ENCODE results near the gene IRF2BP2. TPM values are rescaled to one million over a fixed set of nuclear protein-coding genes. Genes with fewer than 3 reads are reported as not detected.
"Not testable (repeated sequence)": the region's sequence is repeated elsewhere in the genome, so short reads cannot be mapped to it uniquely, and the experiment has no call there.

Gene IRF2BP2
- total RNA-seq, 2 donors from 2014 or later = 176 TPM

DNA sequence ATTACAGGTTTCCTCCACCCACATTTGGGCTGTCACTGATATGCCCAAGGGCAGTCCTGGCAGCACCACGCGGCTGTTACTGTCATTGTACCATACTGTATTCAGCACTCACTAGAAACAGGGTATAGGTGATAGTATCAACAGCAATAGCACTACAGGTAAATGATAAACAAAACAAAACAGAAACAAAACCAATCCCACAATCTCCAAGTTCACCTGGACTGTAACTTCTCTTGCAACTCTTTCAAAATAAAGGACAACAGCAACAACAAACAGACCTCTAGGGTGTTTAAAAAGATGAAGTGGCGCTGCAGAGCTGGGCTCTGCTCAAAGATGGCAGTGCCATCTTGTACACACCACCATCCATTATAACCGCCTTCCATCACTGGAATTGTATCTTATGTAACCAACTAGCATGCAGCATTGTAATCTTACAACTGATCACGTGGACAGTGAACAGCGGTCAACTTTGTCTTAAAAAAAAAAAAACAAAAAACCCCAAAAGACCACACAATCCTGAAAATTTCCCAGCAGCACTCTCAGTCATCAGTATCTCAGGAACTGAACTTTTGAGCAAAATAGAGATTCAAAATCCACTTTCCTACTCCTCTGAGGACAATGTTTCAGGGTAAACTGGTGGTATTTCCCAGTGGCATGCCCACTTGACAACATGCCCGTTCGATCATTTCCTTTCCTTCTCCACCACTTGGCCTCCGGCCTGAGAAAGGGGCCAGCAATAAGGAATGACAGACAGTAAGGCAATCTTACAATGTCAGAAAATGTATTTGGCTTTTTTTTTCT lies 3.8 kb downstream of the IRF2BP2 start:
- intact Hi-C loops (cut with DNase I, micrococcal nuclease) = no loop called here
- DNase-seq (peak; percentile 63 to 67), ATAC-seq (peak; percentile 14)

DNA sequence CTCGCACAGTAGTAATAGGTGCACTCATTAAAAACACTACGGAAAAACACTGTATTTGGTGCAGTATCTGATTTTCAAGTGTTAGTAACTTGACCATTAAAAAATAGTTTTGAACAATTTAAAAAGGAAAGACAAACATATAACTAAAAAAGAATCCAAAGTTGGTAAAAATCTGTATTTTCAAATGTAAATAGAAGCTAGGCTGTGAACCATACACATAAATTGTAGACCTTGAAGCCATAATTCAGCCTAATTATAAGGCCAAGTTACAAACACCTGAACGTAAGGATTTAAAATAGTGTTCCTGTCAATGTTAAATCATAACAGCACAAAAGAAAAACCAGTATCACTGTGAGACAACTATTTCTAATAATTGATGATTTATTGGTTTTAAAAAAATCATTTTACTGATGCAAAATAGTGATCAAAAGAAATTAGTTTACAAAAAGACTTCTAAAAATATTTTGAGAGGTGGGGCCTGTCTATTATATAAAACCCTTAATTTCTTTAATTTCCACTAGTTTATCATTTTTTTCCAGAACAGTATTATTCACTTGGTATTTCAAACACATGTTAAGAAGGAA lies 4.5 kb downstream of the IRF2BP2 start:
- intact Hi-C loops (cut with DNase I, micrococcal nuclease) = no loop called here
- ATAC-seq (no peak), DNase-seq (no peak)

DNA sequence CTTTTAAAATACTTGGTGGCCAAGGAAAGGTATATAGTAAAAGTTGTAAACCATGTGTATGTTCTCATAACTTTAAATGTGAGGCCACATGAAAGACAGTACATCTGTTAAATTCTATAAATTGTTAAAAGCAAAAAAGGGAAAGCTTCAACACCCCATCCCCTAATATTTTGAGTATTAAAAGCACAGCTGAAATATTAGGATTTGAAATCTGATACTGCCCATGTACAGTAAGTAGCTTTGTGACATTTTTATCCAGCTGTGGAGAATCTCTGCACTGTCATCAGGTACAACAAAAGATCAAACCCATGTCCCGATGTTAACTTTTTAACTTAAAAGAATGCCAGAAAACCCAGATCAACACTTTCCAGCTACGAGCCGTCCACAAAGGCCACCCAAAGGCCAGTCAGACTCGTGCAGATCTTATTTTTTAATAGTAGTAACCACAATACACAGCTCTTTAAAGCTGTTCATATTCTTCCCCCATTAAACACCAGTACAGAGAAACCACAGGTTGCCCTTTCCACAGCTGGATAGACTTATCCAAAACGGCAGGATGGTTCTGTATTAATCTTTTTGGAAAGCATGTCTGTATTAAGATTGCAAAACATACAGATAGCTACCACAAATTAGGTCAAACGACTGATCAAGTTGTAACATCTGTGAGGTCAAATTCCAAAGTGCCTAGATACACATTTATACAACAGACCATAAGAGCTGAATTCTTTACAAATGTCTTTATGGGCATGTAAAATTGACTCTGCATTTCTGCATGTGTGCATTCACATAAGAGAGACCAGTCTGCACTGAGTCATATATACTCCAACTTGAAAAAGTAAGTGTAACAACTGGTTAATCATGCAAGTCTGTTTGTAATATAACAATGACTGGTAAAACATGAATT lies 5.2 kb downstream of the IRF2BP2 start:
- ATAC-seq (peak; percentile 33), DNase-seq (no peak)
- intact Hi-C loops (cut with DNase I, micrococcal nuclease) = loop anchor here in 1 of 2 donors (5.0 kb wide), 2 partner anchors 72 to 478 kb away; no protein-coding TSS in a partner anchor

DNA sequence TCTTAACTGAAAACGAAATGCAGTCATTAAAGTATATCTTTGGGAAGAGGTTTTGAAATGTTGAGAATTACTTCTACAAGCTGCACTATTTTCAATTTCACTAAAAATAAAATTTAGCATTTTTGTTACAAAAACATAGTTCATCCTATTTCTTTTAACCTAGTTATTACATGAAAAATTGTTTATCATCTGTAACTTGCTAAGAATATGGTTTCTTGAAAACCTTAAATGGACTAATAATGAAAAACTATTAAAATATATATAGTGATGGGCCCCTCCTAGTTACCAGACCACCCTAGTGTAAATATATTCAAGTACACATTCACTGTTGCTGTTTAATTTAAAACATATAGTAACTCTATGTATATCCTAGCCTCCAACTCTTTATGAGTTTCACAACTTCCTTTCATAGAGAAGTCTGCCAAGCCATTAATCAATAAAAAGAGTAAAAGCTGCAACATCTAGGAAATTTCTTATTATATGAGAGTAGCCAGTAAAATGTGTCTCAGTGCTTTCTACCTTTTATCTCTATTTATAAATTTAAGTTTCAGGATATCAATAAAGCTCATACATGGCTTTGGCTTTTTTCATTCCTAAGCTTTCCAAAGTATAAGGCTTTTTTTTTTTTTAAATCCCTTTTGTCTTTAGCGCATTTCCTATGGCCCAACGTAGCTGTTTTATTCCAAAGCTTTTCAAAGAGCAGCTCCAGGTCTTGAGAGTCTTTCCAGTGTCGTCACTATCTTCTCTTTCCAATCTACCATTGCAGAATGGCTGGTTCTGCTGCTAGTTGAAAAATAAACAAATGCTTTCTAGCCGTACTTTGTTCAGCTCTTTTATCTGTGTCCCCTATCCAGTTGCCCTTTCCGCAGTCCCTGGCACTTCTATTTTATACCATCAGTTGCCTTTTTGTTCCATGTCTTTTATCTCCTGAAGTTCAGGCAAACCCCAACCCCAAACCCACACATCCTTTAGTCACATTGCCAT lies 6.5 kb downstream of the IRF2BP2 start:
- DNase-seq = no peak
- ATAC-seq = no peak
- intact Hi-C loops (cut with DNase I, micrococcal nuclease) = loop anchor here in 1 of 2 donors (5.0 kb wide), 2 partner anchors 71 to 479 kb away; no protein-coding TSS in a partner anchor

DNA sequence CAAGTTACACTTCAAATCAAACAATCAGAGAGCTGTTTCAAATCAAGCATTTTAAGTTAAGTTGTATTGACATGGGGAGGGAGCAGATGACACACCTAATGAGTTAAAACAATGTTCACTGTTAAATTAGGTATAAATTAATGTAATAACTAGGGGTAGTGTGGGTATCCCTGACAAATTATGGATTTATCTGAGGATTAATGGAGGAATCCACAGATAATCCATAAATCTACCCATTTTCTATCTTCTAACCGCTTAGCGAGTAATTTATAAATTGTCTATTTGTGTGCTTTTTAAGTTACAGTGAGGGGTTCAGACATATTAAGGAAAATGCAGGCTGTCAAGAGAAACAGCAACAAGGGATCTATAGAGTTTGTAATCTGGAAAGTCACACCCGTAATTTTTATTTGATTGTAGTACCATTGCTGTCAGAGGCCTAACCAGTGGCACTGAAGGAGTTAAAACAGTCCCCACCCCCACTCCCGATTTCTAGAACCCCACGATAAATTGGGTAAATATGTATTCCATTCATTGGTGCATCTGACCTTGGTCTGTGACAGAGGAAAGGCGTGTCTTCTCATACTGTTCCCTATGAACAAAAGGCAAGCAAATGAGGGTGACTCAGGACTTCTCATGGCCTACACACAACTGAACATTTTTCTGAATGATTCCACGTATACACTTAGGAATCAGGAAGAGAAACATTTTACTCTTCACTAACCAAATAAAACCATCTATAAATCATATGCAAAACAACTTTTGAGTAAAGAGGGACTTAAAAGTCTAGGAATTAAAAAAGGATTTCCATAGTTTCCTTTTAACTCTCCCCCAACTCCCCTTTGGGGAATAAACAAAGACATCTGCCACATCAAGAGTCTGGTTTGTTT lies 7.4 kb downstream of the IRF2BP2 start:
- ATAC-seq (peak; percentile 38), DNase-seq (peak; percentile 54 to 66)
- intact Hi-C loops (cut with DNase I, micrococcal nuclease) = loop anchor here in 1 of 2 donors (5.0 kb wide), 2 partner anchors 70 to 480 kb away; no protein-coding TSS in a partner anchor

DNA sequence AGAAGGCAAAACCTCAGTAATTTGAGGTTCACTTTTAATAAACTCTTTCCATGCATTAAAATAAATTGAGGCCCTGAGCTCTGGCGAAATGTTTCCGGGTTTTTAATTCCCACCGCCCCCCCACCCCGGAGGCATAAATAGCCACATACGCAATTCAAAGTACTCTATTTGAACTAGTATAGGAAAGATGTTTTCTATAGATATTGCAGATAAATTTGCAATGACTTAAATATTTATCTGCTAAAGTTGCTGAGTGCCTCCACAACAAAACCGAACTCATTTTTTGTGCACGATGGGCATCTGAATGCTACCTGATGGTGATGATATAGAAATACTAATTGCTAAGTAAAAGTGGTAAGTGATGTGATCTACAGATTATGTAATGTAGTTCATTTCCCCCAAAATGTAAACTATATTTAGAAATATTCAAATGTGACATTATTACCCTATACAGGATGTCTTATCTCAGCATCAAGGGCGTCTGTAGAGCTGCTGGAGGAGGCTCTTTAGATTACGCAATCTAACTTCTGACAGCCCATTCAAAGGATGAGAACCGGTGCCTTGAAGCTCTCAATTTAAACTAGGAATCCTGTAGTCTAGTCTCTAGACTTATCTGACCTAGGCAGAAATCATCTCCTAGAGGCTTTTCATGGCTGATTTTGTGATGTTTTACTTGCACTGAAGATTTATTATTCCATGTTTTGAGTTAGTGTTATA lies 8.5 kb downstream of the IRF2BP2 start:
- ATAC-seq (peak; percentile 8), DNase-seq (peak in 1 of 2 donors; percentile 45)
- intact Hi-C loops (cut with DNase I, micrococcal nuclease) = loop anchor here in 1 of 2 donors (5.0 kb wide), 2 partner anchors 69 to 481 kb away; no protein-coding TSS in a partner anchor

DNA sequence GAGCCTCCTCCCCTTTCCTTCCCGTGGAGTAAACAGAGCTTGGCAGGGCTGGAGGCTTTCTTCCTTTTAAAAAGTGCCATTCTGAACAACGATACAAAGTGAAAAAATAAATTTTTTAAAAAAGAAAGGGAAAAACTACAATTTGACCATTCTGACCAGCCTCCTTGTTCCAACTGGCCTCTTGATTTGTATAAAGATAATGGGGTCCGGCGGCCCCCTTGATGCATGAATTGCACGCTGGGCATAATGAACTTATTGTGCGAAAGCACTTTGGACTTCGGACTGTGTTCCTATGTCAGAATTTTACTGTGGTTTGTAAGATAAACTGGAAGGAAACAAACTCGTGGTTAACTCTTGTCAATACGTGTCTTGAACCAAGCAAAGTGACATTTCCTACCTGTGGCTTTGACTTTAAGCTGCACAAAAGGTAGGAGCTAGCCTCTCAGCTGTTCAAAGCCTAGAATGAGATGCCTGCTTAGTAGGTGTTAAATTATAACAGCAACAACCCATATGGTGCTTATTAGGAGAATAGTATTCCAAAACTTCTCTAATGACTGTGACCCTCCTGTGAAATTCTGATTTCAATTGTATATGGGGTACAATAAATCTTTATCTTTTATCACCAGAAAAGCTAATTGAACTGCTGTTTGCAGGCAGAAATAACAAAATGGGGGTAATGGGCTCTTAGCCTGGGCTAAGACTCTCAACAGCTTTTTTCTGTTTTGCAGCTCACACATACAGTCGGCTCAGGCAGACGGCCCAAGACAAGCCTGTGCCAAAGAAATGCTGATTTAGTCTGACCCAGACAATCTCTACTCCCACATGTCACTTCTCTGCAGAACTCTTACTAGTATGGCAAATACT lies 9.3 kb downstream of the IRF2BP2 start:
- DNase-seq (peak; percentile 55 to 68), ATAC-seq (peak; percentile 51)
- intact Hi-C loops (cut with DNase I, micrococcal nuclease) = loop anchor here in 1 of 2 donors (5.0 kb wide), 2 partner anchors 68 to 482 kb away; no protein-coding TSS in a partner anchor

DNA sequence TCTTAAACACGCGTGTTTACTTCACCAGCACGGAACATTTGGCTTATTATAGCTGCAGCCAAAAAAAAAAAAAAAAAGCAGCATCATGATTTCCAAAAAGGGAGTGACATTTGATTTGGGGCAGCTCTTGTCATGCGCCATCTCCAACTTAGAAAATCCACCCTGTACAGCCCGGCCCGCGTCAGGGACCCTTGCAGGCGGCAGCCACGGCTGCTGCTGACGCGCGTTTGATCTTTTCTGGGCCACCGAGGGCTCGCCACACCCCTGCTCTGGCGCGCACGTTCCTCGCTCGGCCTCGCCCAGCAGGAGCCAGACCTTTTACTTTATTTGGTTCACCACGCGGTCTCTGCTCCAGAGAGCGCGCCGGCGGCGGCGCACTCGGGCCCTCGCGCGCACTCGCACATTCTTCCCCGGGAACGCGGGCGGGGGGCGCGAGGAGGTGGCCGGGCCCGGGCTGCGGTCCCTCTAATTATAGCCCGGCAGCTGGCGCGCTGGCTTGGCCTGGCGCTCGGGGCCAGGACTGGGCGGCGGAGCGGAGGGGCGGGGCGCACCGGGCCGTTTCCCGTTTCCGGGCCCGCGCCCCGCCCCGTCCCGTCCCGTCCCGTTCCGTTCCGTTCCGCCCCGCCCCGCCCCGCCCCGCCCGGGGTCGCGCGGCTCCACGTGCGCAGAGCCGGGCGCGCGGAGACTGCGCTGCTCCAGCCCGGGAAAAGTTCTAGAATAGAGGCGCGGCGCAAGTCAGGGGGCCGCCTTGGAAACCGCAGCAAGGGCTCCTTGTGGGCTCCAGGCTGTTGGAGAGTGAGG lies 10.2 kb downstream of the IRF2BP2 start:
- ATAC-seq (peak; percentile 74), DNase-seq (peak; percentile 88 to 91)
- intact Hi-C loops (cut with DNase I, micrococcal nuclease) = loop anchor here (5.0 to 10.0 kb wide), 4 partner anchors 68 to 485 kb away; no protein-coding TSS in a partner anchor

DNA sequence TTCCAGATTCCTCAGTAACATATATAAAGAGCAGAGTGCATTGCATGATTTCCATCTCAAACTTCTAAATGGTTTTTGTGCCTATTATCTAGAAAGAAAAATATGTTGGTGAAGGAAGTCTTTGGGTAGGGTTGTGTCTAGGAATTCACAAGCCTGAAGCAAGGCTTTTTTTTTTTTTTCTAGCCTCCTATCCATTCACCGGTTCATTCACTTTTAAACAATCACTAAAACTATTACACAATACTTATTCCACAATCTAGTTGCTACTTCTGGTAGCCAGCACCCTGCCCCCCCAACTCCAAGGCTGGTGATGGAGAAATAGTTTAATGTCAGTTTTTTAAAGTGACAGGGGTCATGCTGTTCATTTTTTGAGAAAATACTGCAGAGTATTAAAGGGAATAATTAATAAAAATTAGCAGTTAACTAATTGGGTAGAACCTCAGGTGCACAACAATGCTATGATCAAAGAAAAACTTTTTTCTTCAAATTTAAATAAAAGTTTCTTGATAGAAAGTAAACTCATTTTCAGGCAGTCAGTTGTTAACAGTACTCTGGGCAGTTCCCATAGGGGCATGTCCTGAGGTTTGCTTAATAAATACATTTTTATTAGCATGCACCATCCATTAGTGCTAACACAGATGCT lies 10.9 kb downstream of the IRF2BP2 start:
- intact Hi-C loops (cut with DNase I, micrococcal nuclease) = loop anchor here (5.0 to 10.0 kb wide), 2 partner anchors 97 to 486 kb away; no protein-coding TSS in a partner anchor
- ATAC-seq (no peak), DNase-seq (peak in 1 of 2 donors; percentile 58)

DNA sequence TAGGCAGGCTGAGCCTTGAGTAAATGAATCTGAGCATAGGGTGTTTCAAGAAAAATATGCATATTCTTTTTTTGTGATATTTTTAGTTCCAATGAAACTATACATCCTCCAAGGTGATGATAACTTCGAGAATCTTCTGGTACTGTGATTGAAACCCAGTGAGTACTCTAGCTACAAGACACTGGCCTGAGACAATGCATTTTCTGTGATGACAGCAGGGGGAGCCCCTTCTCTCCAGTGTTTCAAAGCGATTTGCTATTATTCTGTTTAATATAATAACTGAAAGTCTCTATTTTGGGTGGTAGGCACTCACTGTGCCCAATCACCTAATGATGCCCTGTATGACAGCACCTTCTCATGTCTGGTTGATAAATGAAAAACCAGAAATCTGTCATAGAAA lies 12.1 kb downstream of the IRF2BP2 start:
- peak; percentile 59 to 63 for DNase-seq
- intact Hi-C loops (cut with DNase I, micrococcal nuclease) = loop anchor here (5.0 to 10.0 kb wide), 2 partner anchors 96 to 487 kb away; no protein-coding TSS in a partner anchor
- ATAC-seq = no peak

DNA sequence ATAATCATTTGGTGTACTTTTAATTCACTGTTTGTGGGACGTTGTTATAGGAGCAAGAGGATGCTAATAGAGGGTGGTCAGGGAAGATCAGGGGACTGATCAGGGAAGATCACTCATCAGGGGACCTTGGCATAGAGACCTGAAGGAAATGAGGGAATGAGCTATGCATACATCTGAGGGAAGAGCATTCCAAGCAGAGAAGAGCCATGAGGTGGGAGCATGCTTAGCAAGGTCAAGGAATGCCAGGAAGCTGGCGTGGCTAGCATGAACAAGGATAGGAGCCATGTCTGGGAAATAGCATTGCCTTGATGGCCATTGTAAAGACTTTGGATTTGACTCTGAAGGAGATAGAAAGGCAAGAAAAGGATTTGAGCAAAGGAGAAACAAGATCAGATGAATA lies 14.1 kb downstream of the IRF2BP2 start:
- intact Hi-C loops (cut with DNase I, micrococcal nuclease) = loop anchor here (5.0 to 10.0 kb wide), 2 partner anchors 94 to 489 kb away; no protein-coding TSS in a partner anchor
- no peak for ATAC-seq
- no peak for DNase-seq

DNA sequence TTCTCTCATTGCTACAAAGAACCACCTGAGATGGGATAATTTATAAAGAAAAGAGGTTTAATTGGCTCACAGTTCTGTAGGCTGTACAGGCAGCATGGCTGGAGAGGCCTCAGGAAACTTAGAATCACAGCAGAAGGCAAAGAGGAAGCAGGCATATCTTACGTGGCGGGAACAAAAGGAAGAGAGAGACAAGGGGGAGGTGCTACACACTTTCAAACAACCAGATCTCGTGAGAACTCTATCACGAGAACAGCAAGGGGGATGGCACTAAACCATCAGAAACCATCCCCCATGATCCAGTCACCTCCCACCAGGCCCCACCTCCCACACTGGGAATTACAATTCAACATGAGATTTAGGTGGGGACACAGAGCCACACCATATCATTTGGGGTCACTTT lies 15.4 kb downstream of the IRF2BP2 start:
- ATAC-seq = not testable (repeated sequence)

DNA sequence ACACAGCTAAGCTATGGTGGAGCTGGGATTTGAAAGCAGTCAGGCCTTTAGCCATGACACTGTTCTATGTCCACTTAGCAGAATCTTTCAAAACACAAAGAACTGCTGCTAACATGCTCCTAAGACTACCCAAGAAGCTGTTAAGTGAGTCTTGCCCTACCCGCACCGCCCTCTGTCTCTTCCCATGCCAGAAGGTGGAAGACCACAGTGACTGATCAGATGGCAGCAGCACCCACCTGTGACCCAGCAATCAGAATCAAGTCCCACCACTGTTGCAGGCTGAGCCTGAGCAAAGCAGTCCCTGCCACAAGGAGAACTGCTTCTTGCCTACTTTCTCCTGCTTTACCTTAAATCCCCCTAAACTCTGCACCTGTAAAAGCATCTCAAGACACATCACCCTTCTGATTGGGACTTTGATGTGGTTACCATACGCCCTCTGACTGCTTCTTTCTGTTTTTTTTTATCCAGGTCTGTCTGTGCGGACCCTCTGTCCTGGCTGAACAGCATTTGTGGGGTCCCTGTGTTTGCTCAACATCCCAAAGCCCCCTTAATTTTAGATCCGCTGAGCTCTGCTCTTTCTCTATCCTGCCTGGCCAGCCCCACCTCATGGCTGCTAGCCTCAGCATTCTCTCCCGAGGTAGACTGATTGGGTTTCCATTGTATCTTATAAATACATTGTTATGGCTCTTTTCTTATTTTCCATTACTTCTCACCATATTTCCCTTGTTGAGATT lies 16.0 kb downstream of the IRF2BP2 start:
- ATAC-seq = no peak
- intact Hi-C loops (cut with DNase I, micrococcal nuclease) = loop anchor here in 1 of 2 donors (5.0 to 10.0 kb wide), 2 partner anchors 92 to 491 kb away; no protein-coding TSS in a partner anchor
- no peak for DNase-seq

More for the DNA sequence above, 15.4 kb downstream of the IRF2BP2 start:
- not testable (repeated sequence) for DNase-seq
- intact Hi-C loops (cut with DNase I, micrococcal nuclease) = loop anchor here in 1 of 2 donors (5.0 to 10.0 kb wide), 2 partner anchors 92 to 490 kb away; no protein-coding TSS in a partner anchor
